SH-SY5Y (cell line): Measurements from ENCODE around the gene OSGIN1.

Experiments used
- GATA2 ChIP-seq: IDR thresholded peaks from 2 replicates; pipeline ENCODE4 v1.6.1; 2011; ENCODE audit warnings: mild to moderate bottlenecking, low read depth, low read length
- GATA3 ChIP-seq: IDR thresholded peaks from 2 replicates; pipeline ENCODE4 v1.6.1; 2011; ENCODE audit warnings: low read depth, mild to moderate bottlenecking, low read length, moderate library complexity

GRCh38 chr16:83946154-83946780 is 6.8 kb upstream of the OSGIN1 start:
- TF ChIP-seq GATA3: no peak
- TF ChIP-seq GATA2: no peak
